ENCODE data around the gene KRT34.
A peak's percentile ranks its signal among the peaks of the same experiment; 100 is the strongest.

KRT34 gene

DNA sequence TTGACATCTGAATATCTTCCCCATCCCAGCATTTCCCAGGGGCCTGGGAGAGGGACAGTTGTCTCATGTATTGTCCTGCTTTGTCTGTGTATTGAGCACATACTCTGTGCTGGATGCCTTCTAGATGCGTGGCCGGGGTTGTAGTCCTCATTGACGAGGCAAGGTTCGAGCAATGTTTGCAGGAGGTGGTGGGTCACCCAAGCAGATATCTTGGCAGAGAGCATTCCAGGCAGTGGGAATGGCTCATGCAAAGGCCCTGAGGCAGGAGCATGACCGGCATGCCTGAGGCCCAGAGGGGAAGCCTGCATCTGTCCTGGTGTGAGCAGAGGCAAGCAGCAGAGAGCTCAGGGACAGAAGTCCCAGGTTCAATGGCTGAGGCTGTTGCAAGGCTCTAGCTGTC lies 49.0 kb downstream of the KRT34 start:
- no peak overlapping the region for H3K4me3 ChIP-seq (ENCODE audit: low read depth, low read length)
- no peak for DNase-seq (ENCODE audit: low read depth)
- TF ChIP-seq, protein P1, sequence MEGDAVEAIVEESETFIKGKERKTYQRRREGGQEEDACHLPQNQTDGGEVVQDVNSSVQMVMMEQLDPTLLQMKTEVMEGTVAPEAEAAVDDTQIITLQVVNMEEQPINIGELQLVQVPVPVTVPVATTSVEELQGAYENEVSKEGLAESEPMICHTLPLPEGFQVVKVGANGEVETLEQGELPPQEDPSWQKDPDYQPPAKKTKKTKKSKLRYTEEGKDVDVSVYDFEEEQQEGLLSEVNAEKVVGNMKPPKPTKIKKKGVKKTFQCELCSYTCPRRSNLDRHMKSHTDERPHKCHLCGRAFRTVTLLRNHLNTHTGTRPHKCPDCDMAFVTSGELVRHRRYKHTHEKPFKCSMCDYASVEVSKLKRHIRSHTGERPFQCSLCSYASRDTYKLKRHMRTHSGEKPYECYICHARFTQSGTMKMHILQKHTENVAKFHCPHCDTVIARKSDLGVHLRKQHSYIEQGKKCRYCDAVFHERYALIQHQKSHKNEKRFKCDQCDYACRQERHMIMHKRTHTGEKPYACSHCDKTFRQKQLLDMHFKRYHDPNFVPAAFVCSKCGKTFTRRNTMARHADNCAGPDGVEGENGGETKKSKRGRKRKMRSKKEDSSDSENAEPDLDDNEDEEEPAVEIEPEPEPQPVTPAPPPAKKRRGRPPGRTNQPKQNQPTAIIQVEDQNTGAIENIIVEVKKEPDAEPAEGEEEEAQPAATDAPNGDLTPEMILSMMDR (conservative IDR thresholded peaks at IDR 0.05; ENCODE audit: low read depth, low read length): no peak

- no peak overlapping the region for H3K4me3 ChIP-seq (ENCODE audit: low read depth, low read length)
- DNase-seq (ENCODE audit: low read depth): no peak
- TF ChIP-seq, protein P1 (conservative IDR thresholded peaks at IDR 0.05; ENCODE audit: low read depth, low read length): no peak
Observed at GRCh38 chr17:41332239-41332638, 49.9 kb downstream of the KRT34 start.

- no peak overlapping the region for H3K4me3 ChIP-seq (ENCODE audit: low read depth, low read length)
- TF ChIP-seq, protein P1 (conservative IDR thresholded peaks at IDR 0.05; ENCODE audit: low read depth, low read length): no peak
- DNase-seq (ENCODE audit: low read depth): no peak
Observed at GRCh38 chr17:41331606-41332005, 50.5 kb downstream of the KRT34 start.

- TF ChIP-seq, protein P1 (conservative IDR thresholded peaks at IDR 0.05; ENCODE audit: low read depth, low read length): peak; percentile 91
- no peak overlapping the region for H3K4me3 ChIP-seq (ENCODE audit: low read depth, low read length)
- DNase-seq (ENCODE audit: low read depth): peak; percentile 63
Observed at GRCh38 chr17:41329279-41329948, 52.7 kb downstream of the KRT34 start.

- H3K4me3 ChIP-seq (ENCODE audit: low read depth, low read length): no peak overlapping the region
- TF ChIP-seq, protein P1 (conservative IDR thresholded peaks at IDR 0.05; ENCODE audit: low read depth, low read length): no peak
- DNase-seq (ENCODE audit: low read depth): no peak
Observed at GRCh38 chr17:41328207-41328606, 53.9 kb downstream of the KRT34 start.

All from choroid plexus epithelial cell (primary cell).